Measurements from ENCODE around the gene EHD4.

EHD4 gene

DNA sequence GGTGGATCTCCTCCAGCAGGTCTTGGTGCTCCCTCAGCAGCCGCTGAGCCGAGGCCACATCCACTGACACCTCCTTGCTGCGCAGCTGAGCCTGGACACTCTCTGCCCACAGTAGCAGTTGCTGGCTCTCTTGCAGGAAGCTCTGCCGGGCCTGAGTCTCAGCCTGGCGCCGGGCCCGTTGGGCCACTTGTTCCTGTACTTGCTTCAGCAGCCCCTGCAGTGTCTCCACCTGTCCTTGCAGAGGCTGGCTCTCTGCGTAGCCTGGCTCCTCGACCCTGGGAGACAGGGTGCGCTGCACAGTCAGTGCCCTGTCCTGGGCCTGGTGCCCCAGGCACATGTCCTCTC lies 94.0 kb downstream of the EHD4 start:
- TF ChIP-seq CTCF (IDR thresholded peaks at IDR 0.05; ENCODE audit: low read depth, low read length, missing control alignments), result no peak
- DNase-seq (ENCODE audit: low read depth), result no peak
- no peak overlapping the region for H3K4me3 ChIP-seq (ENCODE audit: low read depth, low read length)

DNA sequence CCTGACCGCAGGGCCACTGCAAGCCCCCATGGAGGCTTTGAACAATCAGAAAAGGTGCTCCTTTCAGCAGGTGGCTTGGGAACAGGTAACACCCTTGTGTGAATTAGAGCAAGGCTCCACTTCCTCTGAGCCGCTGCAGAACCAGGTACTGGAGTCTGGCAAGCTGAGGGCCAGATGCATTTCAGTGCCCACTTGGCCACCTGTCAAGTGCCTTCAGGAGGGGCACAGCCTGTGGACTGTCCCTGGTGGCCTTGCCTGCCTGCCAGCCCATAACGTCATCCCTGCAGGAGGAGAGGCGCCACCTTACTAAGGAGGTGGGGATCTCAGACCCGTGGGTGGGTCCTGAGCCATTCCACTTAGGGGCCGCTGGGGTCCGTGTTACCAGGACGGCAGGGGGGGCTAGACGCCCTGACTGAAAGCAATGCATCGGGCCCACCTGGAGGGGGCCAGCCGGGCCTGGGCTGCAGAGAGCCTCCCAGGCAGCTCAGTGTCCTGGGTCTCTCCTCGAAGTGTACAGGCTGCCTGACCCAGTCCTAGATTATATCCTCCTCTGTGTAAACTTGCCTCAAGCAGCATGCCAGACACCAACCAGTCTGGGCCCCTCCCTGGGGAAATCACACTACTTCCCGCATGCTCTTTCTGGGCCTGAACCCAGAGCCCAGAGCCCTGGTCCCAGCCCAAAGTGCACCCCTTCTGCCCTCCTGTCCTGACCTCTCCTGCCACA lies 94.6 kb downstream of the EHD4 start:
- DNase-seq (ENCODE audit: low read depth), result no peak
- no peak overlapping the region for H3K4me3 ChIP-seq (ENCODE audit: low read depth, low read length)
- no peak for TF ChIP-seq CTCF (IDR thresholded peaks at IDR 0.05; ENCODE audit: low read depth, low read length, missing control alignments)

DNA sequence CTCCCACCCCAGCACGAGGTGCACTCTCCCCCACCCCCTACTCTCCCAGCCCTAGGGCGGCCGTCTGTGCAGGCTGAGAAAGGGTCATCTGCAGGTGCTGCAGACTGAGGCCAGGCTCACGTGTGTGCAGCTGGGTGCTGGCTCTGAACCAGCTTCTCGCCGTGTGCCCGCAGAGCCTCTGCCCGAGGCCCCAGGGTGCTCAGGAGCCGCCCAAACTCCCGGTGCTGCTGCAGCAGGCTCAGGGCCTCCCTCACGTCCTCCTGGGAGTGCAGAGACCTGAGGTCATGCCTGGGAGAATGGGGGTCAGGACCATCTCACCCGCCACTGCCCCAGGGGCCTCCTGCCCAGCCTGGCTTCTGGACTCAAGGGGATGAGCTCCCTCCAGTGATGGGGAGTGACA lies 95.7 kb downstream of the EHD4 start:
- no peak for DNase-seq (ENCODE audit: low read depth)
- no peak for TF ChIP-seq CTCF (IDR thresholded peaks at IDR 0.05; ENCODE audit: low read depth, low read length, missing control alignments)
- H3K4me3 ChIP-seq (ENCODE audit: low read depth, low read length), result no peak overlapping the region

DNA sequence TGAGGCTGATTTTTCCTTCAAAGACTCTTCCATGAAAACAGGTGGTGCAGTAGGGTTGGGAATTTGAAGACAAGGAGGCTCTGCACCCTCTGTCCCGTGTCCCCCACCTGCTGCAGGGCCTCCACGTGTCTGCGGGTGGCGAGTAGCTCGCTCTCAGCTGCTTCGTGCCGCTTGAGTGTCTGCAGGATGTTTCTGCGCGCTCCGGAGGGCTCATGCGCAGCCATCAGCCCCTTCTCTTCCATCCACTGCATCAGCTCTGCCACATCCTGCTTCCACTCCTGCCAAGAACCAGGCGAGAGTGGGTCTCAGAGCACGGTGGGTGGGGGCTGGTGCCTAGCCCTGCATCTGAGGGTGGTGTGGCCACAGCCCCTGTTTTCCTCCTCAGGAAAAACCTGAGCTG lies 96.3 kb downstream of the EHD4 start:
- no peak for DNase-seq (ENCODE audit: low read depth)
- TF ChIP-seq CTCF (IDR thresholded peaks at IDR 0.05; ENCODE audit: low read depth, low read length, missing control alignments), result no peak
- H3K4me3 ChIP-seq (ENCODE audit: low read depth, low read length), result no peak overlapping the region

DNA sequence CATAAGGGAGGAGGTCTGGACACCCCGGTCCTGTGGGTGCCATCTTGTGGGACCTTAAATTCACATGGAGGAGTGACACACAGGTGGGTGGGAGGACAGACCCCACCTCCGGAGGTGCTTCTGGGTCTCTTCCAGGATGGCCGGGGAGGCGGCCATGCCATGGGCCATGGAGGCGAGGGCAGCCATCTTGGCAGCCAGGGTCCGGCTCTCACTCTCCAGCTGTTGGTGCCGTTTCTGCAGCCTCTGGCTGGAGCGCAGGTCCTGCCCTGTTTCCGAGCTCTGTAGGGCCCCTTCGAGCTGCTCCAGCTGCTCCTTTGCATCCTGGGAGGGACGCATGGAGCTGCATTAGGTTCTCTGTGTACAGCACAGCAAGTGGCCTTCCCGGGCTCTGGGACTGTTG lies 97.6 kb downstream of the EHD4 start:
- no peak for TF ChIP-seq CTCF (IDR thresholded peaks at IDR 0.05; ENCODE audit: low read depth, low read length, missing control alignments)
- H3K4me3 ChIP-seq (ENCODE audit: low read depth, low read length), result no peak overlapping the region
- DNase-seq (ENCODE audit: low read depth), result no peak

GRCh38 chr15:41873711-41874110 lies 98.6 kb downstream of the EHD4 start:
- no peak for TF ChIP-seq CTCF (IDR thresholded peaks at IDR 0.05; ENCODE audit: low read depth, low read length, missing control alignments)
- H3K4me3 ChIP-seq (ENCODE audit: low read depth, low read length), result no peak overlapping the region
- DNase-seq (ENCODE audit: low read depth), result no peak

DNA sequence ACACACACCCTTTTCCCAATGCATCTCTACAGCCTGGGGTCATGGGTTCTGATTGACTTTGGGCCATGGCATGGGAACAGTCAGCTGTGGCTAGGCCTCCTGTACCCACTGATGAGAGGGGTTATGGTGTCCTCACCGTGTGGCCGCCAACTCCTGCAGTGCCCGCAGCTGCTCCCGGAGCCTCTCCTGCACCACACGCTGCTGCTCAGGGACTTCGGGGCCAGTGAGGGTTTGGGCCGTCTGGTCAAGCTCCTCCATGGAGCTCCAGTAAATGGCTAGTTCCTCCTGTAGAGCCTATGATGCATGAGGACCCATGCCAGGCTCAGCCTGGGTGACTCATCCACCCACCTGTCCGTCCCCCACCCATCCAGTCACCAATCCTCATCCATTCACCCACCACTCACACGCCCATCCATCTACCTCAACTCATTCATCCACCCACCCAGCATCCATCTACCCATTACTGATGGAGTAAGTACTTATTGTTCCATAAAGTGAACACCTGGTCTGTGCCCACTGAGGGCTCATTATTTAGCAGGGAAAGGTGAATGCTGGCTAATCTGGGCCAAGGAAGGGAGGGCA lies 100.1 kb downstream of the EHD4 start:
- H3K4me3 ChIP-seq (ENCODE audit: low read depth, low read length), result no peak overlapping the region
- DNase-seq (ENCODE audit: low read depth), result no peak
- TF ChIP-seq CTCF (IDR thresholded peaks at IDR 0.05; ENCODE audit: low read depth, low read length, missing control alignments), result no peak
